NK-92 treated with Interleukin-12 subunit alpha and Interleukin-12 subunit beta, amount 100 ng/mL, for 24 hours (cell line): ENCODE data around the gene ELK4.
"Not testable (repeated sequence)": the region's sequence is repeated elsewhere in the genome, so short reads cannot be mapped to it uniquely, and the experiment has no call there.

Experiments
- DNase-seq: peaks from one replicate; lab custom pipeline; 2025; lab: John Stamatoyannopoulos, UW

The ELK4 gene

DNA sequence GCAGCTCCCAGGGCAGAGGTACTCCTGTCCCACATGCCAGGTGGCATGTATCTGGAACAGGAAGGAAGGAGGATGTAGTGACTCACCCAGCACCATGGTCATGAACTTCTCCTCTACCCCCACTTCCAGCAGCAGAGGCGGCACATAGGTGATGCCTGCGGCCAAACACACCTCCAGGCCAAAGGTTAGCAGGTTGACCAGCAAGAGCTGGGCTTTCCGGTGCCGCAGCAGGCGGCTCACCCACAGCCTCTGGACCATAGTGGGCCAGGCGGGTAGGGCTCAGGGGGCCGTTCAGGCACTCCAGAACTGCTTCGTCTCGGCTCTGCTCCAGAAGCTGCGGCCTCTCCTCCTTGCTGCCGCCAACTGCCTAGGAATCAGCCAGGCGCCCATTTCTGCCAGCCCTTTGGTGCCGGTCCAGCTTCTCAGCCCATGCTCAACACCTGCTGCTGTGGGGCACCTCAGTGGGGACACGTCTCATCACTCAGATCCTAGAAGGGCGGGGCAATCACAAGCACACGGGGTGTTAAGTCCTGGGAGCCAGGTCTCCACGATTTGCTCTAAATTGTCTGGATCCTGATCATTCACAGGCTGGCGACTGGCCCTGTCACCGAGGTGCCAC, 32.7 kb upstream of the ELK4 start:
- DNase-seq, result no peak

DNA sequence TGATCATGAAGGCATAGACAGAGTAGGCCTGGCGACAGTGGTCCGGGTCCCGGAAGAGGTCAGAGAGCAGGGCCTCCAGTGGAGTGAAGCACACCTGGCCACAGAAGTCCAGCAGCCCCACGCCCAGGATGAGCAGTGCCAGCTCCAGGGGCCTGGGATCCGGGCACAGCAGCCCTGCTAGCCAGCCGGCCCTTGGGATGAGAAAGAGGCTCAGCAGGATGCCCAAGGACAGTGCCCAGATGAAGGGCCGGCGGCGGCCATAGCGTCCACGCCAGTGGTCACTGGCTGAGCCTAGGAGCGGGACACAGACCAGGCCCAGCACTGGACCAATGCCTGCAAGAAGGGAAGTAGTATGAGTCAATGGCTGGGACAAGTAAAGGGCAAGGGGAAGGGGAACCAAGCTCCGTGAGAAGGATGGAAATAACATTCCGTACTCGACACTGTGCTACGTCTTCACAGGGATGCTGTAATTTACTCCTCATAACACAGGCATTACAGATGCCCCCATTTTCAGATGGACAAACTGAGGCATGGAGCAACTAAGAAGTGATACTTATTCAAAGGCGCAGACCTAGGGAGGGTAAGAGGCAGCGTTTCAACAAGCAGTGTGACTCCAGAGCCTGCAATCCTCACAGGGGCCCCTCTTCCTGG, 31.6 kb upstream of the ELK4 start:
- no peak for DNase-seq

DNA sequence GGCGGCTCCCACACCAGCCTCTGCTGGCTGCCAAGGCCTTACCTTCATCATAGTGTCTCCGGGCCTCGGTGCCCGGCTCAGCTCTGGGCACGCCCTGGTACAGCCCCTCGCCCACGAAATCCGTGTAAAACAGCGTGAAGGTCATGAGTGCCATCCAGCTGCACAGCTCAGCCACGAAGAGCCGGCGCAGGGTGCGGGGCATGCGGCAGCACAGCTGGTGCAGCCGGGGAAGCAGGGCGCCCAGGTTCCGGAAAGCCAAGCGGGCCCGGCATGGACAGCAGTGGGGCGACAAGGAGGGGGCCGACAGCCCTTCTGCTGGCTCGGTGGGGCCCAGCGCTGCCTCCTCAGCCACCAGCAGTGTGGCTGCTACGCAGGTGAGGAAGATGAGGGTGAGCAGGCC, 31.0 kb upstream of the ELK4 start:
- DNase-seq, result no peak

DNA sequence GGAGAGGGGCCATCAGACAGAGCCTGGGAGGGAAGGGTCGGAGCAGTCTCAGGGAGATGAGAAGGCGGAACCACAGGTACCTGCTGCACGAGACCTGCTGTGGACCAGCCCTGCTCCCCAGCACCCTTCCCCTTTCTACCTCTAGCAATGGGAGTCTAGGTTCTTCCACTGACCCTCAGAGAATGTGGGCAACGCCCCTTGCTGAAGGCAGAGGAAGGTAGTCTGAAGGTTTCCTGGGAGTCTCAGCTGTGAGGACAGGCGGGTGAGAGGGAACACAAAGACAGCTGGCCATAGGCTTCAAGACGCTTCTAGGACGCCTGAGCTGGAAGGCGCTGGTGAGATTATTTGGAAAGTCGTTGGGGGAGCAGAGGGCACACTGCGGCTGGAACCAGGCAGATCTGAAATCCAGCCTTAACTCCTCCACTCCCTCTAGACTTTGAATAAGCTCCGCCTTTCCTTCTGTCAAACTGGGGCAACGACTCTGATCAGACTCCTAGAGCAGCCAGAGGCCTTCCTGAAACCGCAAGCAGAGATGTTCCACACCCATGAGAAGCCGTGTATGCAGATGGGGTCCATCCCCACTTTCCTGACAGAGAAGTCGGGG, 30.4 kb upstream of the ELK4 start:
- no peak for DNase-seq

GRCh38 chr1:205661429-205662134, 29.8 kb upstream of the ELK4 start:
- no peak for DNase-seq

GRCh38 chr1:205660361-205660760, 28.6 kb upstream of the ELK4 start:
- DNase-seq, result no peak

DNA sequence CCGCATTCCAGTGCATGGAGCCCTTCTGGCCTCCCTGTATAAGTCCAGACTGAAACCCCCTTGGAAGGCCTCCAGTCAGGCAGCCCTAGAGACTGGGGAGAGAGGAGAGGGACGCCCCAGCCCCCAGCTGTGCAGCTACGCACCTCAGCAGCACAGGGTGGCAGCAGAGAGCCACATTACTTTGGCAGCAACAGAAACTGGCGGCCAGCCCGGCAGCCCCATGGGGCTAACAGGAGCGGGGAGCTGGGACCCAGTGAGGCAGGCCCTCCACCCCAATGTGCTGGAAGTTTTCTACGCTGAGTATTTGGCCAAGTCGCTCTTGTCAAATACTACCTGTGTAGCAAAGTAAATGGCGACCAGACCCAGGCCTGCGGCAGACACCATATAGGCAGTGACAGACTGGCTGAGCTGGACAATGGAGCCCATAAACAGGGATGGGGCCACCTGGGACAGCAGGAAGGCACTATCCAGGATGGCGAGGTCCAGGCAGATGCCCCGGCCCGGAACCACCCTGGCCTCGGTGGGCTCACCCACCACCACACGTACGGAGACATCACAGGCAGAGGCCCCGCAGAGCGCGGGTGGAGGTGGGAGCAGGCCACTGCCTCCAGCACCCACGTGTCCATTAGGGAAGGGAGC, 27.3 kb upstream of the ELK4 start:
- peak; percentile 55 for DNase-seq

DNA sequence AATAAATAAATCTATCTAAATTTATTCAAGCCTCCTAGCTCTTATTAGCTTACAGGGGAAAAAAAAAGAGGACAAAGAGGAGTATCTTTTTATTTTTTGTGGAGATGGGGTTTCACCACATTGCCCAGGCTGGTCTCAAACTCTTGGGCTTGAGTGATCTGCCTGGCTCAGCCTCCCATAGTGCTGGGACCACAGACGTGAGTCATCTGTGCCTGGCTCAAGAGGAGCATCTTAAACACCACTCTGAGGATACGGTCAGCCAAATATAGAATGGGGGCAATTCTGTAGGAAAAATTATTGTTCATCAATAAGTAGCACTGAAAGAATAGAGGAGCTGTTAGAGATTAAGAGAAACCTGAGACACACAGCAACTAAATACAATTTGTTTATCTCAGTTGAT, 24.4 kb upstream of the ELK4 start:
- DNase-seq, result peak; percentile 5

DNA sequence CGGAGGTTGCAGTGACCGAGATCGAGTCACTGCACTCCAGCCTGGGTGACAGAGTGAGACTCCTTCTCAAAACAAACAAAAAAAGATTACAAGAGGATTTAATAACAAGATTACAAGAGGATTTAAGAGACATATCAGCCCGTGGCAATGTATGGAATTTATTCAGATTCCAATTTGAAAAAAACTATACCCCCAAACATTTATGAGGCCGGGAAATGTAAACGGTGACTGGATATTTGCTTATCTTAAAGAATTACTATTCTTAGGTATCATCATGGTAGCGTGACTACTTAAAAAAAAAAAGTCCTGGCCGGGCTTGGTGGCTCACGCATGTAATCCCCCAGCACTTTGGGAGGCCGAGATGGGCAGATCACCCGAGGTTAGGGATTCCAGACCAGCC, 21.2 kb upstream of the ELK4 start:
- no peak for DNase-seq

DNA sequence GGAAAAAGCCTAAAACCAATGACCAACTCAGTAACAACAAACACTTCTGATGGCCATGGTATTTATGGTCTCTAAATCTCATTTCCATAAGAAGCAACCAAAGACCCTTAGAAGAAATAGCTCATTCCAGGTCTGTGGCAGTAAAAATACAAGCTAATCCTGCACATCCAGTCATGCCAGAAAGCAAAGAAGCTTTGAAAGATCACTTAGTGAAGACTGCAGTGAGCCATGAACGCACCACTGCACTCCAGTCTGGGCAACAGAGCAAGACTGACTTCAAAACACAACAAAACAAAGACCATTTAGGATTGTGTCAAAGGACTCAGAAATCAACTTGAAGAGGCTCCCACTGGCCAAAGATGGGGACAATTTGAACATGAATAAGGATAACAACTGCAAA, 18.4 kb upstream of the ELK4 start:
- DNase-seq, result no peak

GRCh38 chr1:205645519-205645918, 13.7 kb upstream of the ELK4 start:
- DNase-seq, result no peak

DNA sequence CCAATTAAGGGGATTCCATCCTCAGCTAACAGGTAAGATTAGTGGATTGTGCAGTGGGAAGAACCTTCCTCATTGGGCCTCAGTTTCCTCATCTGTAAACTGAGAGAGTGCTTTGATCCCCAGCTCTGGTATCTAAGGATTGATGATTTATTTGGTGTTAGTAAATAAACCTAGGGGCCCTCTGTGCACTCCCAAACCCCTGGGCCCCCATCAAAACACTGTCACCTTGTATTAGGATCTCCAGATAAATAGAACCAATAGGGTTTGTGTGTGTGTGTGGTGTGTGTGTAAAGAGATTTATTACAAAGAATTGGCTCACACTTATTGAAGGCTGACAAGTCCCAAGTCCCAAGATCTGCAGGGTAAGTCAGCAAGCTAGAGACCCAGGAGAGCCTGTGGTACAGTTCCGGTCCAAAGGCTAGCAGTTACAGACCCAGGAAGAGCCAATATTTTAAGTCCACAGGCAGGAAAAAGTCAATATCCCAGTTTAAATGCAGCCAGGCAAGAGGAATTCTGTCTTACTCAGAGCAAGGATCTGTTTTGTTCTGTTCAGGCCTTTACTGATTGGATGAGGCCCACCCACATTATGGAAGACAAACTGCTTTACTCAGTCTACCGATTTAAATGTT, 11.0 kb upstream of the ELK4 start:
- DNase-seq, result no peak

GRCh38 chr1:205639567-205639966, 7.8 kb upstream of the ELK4 start:
- DNase-seq, result no peak

DNA sequence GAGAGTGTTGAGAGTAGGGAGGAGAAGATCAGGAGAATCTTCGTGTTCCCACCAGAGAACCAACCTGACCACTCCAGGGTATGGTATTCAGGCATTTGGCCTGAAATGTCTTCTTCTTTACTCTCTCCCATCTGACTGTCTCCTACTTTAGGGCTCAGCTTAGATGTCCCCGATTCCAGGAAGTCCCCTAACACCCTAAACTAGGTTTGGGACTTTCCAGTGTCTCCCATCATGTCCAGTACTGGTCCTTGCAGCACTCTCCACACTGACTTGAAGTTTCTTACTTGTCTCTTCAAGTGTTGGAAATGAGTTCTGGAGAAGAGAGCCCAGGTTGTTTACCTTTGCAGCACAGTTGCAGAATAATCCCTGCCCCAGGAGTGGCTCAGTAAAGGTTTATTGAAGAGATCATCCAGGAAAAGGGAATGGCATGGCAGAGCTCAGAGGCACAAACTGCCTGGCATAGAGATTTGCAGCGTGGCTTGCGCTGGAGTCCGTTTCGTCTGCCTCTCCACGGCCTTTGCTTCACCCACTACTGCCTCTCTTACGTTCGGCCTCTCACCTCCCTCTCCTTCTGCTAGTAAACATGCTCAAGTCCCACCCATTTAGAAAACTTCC, 6.2 kb upstream of the ELK4 start:
- DNase-seq, result no peak

GRCh38 chr1:205636732-205637131, 4.9 kb upstream of the ELK4 start:
- DNase-seq, result no peak

GRCh38 chr1:205636138-205636530, 4.3 kb upstream of the ELK4 start:
- DNase-seq, result not testable (repeated sequence)

DNA sequence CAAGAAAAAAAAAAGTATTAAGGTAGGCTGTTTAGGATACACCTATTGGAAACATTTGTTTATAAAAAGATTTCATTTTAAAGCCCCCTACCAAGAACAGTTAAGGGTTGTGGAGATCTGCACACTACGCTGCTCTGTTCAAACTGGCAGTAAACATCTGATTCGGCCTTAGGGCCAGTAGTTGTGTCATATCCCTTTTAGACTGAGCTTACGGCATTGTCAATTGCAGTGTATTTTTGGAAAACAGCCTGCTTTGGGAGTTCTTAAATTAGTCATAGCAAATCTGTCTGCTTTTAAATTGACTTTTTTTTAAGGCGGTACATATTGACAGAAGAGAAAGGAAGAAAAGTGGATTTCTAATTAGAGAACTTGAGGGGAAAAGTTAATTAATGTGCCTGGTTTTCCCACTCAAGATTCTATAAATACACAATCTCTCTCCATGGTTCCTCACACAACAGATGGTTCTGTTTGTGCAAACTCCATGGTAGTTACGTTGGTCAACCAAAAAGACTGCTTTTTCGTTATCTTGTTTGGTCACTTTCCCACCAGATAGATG, 1.7 kb upstream of the ELK4 start:
- no peak for DNase-seq

DNA sequence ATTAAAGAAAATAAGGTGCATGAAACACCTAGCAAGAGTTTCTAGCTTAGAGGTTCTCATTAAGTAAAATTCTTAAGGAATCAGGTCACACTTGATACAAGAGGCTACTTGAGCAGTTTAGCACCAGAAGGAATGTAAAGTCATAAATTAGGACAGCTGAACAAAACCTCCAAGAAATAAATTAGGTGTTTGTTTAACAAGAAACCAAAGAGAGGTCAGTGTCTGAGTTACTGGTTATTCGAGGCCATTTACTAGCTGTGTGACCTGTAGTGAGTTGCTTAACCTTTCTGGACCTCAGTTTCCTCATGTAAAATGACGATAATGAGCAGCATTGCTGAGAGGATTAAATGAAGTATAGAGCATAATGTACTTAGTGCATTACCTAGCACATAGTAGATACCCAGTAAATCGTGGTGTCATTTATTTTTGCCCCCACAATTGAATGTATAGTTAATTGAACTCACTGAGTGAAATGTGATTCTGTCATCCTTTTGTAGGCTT, 908 bp upstream of the ELK4 start:
- DNase-seq, result no peak

- DNase-seq, result peak; percentile 65
Observed at GRCh38 chr1:205631010-205631767, 622 bp downstream of the ELK4 start.

DNA sequence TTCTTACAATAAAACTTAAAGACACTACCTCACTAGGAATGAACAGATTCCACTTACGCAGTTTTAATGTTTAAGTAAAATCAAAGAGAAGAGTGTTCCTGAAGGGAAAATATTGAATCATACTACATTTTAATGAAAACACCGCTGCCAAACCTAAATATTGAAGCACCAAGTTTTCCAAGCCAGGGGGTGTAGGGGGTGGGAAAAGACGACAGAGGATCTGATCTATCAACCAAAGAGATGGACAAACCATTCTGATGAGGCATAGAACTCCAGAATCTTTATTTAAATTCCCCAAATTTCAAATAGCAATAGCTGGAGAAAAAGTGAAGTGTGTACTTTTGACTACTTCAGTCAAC, 1.2 kb downstream of the ELK4 start:
- DNase-seq, result no peak

- no peak for DNase-seq
Observed at GRCh38 chr1:205630241-205630640, 1.6 kb downstream of the ELK4 start.
